GM04504 (cell line): ENCODE measurements around the gene ST6GALNAC5.
"Not testable (repeated sequence)": the region's sequence is repeated elsewhere in the genome, so short reads cannot be mapped to it uniquely, and the experiment has no call there.

Experiments used
- DNase-seq: peaks from one replicate; pipeline ENCODE4 v3.0.0-alpha.2; 2012; ENCODE audit warnings: low read depth

The ST6GALNAC5 gene

DNA sequence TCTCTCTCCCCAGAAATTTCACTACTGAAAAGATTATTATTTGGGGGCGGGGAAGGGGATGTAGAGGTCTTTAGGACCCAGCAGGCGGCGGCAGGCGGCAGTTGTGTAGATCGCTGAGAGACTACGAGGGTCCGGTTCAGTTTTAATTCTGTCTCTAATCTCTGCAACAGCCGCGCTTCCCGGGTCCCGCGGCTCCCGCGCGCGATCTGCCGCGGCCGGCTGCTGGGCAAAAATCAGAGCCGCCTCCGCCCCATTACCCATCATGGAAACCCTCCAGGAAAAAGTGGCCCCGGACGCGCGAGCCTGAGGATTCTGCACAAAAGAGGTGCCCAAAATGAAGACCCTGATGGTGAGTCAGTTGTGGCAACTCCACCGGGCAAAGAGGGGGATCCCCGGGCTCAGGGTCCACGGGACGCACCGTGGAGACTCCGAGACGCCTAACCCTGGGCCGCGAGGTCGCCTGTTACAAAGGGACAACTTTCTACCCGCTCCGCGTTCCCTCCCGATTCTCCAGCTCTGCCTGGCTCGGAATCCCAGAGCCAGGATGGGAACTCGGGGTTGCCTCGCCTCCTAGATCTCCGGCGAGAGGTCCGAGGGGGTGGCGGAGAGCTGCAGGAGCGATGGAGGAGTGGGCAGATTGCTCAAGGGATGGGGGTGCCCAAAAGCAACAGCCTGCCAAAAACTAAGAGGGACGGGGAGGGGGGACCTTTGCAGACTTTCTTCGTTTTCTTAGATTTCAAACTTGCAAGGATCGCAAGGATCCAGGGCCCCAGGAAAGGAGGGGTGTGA is at the start of gene ST6GALNAC5:
ST6GALNAC5 (plus strand) TSS at position 139 of the 789 bp plus-strand sequence.
- no peak for DNase-seq

DNA sequence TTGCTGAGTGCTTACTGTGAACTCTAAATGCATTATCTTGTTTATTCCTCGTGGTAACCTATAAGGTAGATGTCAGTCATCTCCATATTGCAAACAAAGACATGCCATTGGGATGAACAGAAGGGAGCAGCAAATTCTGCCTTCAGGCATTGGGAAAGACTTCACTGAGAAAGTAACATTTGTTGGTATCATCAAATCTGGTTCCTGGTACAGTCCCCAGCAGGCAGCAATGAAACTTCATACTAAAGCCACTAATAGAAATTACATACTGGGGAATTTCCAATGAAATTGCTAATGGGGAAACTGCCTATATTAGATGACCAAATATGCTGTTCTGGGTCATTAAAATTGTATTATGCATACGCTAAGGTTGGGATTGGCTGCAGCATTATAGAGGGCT is 47.3 kb upstream of the ST6GALNAC5 start:
- no peak for DNase-seq

DNA sequence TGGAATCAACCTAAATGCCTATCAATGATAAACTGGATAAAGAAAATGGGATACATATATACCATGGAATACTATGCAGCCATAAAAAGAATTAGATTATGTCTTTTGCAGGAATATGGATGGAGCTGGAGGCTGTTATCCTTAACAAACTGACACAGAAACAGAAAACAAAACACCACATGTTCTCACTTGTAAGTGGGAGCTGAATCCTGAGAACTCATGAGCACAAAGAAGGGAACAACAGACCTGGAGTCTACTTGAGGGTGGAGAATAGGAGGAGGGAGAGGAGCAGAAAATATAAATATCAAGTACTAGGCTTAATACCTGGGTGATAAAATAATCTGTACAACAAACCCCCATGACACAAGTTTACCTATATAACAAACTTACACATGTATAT is 44.3 kb upstream of the ST6GALNAC5 start:
- not testable (repeated sequence) for DNase-seq

DNA sequence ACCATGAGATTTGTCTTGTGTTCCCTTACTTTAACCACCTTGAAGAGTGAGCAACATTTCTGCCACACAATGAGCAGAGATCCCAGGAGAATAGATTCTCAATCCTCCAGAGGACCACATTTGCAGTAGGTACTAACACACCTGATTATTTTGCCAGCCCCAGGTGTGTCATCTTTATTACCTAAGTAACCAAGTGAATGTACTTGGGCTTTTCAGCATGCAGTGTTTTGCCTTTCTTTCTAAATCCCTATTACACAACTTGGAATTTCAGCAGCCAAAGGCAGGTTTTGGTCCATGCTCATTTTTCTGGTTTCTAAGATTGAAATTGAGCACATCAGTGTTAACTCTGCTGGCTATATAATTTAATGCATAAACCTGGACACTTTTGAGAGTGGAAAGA is 43.2 kb upstream of the ST6GALNAC5 start:
- DNase-seq, result no peak

DNA sequence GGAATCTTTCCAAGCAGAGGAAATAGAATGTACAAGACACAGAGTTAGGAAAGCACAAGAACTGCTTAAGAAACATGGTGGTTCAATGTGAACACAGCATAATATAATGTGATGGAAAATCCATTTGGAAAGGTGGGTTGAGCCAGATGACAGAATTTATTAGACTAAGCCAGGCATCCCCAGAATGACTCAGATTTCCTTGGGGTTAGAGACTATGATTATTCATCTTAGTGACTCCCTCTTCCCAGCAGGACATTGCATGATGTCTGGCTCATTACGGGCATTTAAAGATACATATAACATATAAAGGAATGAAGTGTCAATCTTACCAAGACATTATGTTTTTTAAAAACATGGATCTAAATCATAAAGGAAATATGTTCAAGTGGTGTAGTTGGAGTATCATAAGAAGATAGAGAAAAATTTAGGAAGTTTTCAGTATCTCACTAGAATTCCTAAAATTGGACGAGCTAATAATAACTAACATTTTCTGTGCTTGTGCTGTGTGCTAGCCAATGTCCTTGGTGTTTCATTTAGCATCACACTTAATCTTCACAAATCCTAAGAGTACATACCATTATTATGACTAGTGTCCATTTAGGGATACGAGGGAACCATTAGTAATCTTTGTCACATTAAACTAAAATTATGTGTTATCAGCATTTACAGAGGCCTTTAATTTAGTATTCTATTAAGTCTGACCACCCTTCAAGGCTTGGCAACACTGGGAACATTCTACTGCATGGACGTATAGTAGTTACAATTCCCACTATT is 41.0 kb upstream of the ST6GALNAC5 start:
- peak; percentile 38 for DNase-seq

DNA sequence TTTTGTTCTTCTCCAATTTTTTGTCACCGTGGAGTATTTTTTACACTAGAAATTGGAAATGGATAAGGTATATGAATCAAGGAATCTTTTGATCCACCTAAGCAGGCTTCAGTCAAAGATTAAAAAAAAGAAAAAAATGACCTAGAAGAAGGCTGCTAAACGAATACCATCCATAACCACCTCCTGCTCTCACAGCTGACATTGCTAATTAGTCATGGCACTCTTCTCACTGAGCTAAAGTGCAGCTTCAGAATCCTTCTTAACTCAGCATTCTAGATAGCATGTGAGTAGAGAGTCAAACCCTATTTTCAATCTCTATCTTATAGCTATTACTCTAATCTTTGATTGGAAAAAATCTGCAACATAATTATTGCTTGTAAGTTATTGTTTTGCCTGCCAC is 40.2 kb upstream of the ST6GALNAC5 start:
- DNase-seq, result no peak

DNA sequence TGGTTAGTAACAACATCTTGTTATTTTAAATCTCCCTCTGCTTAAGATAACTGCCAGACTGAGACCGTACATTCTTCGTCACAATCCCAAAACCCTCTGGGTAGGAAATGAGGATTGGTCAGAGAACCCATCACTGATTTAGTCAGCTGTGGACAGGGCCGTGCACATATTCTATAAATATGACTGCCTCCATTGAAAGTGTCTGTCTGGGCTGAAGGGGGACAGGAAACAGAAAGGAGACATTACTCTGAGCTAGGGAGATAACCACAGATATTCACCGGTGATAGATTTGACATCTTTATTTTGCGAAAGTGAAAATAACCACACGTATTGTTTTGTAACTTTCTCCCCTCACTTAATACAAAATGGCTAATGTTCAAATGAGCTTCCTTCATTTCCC is 36.9 kb upstream of the ST6GALNAC5 start:
- no peak for DNase-seq

DNA sequence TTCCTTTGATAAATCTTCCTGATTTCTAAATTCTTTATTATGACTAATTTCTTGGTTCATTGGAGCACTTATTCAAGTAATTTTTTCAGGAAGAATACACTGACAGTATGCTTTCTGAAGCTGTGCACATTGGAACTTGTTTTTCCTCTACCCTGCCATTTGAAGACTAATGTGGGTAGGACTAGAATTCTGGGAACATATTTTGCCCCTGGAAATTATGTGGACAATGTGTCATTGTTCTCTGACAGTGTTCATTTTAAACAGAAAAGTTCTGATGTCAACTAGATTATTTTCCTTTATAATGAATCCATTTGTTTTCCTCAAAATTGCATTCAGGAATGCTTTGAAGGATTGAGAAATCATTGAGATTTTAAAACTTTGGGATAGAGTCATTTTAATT is 34.8 kb upstream of the ST6GALNAC5 start:
- DNase-seq, result no peak

DNA sequence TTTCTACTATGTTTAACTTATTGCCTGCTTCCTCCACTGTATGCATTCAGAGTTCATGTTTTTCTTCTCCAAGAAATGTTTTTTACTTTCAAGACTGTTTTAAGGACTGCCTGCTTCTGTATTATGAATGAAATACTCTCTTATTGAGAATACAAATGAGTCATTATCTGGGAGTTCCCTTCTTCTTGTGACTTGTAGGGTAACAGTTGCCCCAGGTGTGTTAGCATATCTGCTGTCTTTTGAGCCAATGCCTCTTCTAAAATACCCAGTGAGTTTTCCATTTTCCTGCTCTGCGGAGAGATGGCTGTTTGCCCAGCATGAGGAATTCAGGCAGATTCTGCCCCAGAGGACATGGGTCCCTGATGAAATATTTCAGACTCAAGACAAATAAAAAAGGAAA is 34.1 kb upstream of the ST6GALNAC5 start:
- no peak for DNase-seq

DNA sequence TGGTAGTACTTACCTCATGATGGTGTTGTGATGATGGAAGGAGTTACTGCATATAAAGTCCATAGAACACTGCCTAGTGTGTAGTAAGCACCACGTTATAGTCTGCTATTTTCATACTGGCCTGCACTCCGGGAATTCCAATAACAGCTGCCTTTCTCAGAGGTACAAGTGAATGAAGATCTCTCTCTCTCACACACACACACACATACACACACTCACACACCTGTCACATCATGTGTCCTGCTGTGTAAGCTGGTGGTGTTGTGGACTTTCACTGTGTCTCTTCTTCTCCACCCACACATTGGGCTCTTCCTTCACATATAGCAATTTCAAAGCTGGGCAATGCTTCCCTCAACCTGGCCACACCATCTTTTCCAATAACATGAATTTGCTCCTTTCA is 33.4 kb upstream of the ST6GALNAC5 start:
- DNase-seq, result no peak

DNA sequence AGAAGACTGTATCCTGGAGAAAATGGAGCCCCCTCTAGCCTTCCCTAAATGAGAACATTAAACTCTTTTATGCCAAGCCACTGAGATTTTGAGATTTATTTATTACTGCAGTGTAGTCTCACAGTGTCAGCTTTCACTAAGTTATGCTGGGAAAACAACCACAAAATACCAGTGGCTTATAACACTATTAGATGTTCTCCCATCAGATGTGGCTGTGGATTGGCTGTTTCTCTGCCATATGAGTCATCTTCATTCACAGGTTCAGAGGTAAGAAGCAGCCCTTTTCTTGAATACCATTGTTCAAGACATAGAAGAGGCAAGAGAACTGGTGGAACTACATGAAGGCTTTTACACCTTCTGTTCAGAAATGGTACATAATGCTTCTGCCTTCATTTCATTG is 32.1 kb upstream of the ST6GALNAC5 start:
- DNase-seq, result no peak

DNA sequence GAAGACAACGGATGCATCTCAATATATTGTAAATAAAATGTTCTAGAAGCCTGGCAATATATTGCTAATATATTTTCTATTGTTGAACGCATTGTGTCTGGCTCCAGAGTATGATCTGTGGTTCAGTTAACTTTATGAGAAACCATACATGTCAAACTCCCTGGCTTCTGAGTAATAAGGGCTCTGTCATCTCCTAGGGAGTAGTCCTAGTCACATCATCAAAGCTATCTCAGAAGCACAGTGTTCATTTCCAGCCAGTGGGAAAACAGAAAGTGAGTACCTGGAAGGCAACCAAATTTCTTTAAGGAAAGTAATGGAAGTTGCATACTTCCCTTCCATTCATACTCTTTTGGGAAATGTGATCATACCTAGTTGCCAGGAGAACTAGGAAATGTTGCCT is 27.0 kb upstream of the ST6GALNAC5 start:
- DNase-seq, result no peak

DNA sequence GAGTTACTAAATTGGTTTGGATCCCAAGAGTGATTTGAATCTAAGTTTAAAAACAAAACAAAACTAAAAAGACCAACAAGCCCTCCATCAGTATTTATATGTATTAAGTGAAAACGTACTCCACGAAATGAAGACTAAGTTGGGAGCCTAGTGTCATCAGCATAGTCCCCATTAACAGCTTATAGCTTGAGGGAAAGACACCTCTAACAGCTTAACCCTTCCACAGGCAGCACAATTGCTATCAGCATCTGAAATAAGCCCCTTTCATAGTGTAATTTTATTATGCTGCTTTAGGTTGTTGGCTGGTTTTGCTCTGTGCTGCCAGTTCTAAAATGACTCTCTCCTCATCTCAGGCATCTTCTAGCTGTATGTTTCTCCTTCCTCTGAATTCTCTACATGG is 25.8 kb upstream of the ST6GALNAC5 start:
- no peak for DNase-seq

DNA sequence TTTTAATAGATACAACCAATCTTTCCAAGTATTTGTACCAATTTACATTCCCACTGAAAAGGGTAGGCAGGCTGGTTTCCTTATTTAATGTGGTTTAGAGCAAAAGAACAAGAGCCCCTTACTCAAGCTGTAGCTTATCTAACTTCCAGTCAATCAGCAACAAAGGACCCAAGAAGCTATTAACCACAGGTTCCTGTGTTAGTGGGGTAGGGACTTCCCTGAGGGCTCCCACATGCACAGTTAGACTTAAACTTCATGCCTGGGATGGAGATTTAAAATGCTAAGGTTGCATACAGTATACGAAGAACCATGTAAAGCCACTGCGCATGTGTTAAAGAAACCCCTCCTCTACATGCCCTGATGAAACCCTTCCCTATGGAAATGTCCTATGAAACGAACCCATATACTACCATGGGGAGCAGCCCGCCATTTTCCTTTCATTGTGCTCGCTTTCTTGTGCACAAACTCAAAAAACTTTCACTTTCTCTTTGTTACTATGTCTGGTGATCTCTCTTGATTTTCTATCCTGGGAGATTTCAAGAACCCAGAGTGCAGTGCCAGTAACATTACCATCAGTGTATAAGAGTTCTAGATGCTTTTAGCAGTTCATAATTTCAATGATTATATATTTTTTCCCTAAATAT is 23.3 kb upstream of the ST6GALNAC5 start:
- no peak for DNase-seq

DNA sequence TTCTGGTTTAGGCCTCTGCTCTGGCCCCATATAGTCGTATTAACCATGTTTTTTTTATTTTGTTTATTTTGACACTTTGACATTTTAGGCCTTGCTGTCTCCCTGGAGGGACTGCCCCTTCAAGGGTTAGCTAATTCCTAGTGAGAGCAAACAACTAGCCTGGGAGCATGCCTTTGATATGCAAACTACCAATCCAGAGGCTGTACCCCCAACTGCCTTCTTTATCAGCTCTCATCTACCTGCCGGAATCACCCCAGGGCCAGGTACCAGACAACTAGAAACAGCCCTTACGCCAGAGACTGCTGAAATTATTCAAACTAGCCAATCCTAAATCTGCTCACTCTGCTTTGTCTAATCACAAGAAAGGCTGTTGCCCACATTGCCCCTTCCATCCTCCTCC is 13.0 kb upstream of the ST6GALNAC5 start:
- no peak for DNase-seq

DNA sequence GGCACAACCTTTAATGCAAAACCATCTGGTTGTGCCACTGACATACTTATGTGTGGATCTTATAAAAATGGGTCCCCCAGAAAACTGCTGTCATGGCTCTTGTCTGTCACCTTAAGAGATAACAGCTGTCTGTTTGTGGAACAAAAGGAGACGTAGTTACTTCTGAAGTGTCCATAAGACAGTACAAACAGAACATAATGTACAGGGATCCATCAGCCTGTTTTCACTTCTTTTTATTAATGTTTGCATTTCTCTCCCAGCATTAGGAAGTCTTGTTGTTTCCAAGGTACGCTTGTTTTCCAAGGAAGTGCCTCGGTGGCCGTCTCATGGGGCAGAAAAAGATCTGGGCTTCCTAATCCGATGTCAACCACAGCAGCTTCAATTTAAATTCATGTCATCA is 11.2 kb upstream of the ST6GALNAC5 start:
- no peak for DNase-seq

DNA sequence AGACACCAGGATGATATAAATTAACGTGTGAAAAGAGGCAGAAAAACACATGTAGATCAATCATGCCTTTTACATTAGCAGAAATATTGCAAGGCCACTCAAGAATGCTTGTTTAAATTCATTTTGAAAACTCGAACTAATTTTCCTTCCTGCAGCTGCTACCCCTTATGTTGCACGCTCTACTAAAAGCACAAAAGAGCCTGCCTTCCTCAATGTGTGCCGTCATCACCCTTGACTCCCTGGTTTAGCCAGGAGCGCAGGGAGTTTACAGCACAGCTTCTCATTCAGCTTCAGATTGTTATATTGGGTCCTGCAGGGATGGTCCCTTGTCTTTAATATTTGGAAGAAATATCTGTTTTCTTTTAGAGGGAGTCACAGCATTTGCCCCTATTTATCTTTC is 10.1 kb upstream of the ST6GALNAC5 start:
- no peak for DNase-seq

DNA sequence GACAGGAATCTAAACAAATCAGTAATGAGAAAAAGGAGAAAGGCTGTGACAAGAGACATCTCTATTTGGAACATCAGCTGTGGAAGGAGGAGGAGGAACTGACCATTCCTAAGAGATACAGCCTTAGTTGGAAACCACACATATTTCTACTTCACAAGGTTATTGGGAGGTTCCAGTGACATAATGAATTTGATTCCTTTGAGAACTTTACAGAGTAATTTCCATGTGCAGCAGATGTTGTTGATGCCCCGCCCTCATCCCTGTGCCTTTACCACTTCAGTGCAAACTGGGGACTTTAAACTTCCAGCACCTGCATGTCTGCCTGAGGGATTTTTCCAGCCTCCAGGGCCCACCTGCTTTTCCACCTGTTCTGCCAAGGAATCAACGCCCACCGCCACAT is 9.3 kb upstream of the ST6GALNAC5 start:
- no peak for DNase-seq

DNA sequence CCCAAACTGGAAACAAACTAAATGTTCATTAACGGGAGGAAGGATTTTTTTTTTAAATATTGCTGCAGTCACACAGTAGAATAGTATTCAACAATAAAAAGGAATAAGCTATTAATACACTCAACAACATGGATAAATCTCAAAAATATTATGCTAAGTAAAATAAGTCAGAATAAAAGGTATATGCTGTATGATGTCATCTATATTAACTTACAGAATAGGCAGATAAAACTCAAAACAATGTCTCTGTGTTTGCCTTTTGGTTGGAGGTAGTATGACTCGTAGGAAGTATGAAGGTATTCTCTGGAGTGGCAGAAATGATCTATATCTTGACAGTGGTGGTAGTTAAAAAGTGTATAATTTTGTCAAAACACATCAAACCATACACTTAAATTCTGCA is 6.1 kb upstream of the ST6GALNAC5 start:
- DNase-seq, result no peak

DNA sequence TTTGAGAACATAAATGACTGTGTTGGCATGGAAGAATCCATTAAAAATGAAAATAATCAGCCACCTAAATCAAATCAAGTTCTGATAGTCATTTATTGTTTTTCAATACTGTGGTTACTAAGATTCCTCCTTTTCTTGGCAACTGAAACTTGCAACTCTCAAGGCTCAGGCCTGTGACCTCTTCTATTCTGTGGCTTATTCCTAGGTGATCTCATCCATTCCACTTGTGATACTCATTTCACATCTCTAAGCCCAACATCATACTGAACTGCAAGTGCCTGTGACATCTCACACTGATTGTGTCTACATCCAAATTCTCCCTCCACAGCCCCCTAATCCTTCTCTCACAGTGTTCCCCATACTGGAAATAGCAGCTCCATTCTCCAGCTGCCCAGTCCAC is 4.8 kb upstream of the ST6GALNAC5 start:
- DNase-seq, result peak; percentile 60

DNA sequence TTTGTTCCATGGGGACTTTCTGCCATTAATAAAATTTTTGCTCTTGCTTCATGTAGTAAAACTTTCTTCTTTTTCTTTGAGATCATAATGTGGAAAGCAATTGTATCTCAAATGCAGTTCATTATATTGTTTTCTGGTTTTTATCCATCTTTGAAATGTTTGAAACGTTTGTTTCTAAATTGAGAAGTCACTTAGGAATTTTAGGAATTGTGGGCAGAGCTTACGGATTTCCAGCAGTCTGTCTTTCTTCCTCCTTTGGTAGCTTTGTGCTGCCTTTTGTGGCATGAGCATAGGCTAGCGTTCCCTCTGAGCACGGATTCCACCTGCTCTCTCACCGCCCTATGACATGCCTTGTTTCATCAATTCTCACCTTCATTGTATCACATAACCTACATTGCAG is 2.9 kb upstream of the ST6GALNAC5 start:
- DNase-seq, result no peak

DNA sequence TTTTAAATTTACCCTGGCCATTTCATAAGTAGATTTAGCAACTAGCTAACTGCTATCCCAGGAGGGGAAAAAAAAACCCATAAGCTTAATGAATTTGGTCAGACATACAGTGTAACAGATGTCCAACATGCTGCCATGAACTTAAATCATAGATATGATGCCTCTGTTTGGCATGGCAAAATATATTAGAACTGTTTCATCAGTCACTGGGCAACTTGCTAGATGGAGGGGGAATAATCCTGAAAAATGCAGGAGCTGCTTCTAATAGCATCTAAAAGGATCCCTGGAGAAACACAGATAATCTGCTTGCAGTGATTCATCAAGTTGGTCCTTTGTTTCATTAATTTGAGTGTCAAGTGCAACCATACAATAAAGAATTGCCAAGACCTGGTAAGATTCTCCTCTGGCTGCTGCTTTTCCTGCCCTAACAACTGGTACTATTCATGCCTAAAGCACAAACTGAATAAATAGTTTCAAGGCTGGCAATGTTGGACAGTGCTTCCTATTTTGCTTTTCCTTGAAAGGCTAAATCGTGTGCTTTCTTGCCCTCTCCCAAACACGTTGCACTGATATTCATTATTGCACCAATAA is 1.5 kb upstream of the ST6GALNAC5 start:
- DNase-seq, result no peak

DNA sequence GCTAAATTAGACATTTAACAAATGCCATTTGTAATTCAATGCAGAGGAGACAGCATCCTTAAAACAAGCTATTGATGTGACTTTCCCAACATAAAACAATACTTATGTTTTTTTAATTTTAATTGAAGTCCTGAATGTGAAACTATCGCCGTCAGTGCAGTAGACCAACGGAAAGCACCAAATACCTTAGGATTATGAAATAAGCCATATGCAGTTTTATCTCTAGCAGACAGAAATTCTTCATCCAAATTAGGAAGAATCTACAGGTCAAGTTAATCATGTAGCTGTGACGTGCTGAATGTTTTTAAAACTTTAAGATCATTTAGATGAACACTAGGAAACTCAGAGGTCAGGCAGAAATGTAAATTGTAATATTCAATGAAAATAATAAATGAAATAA is 714 bp upstream of the ST6GALNAC5 start:
- DNase-seq, result no peak
